ENCODE data around the gene FREY1. TPM values are rescaled to one million over a fixed set of nuclear protein-coding genes. Genes with fewer than 3 reads are reported as not detected.

FREY1 gene
- total RNA-seq: 0.53 TPM
- long read RNA-seq: 0 reads

GRCh38 chr11:45906965-45907611 lies at the start of gene FREY1:
Gene FREY1 (minus strand): TSS chr11:45907271. CDS start chr11:45907245, 26 bp downstream.
- TF ChIP-seq, protein P1, sequence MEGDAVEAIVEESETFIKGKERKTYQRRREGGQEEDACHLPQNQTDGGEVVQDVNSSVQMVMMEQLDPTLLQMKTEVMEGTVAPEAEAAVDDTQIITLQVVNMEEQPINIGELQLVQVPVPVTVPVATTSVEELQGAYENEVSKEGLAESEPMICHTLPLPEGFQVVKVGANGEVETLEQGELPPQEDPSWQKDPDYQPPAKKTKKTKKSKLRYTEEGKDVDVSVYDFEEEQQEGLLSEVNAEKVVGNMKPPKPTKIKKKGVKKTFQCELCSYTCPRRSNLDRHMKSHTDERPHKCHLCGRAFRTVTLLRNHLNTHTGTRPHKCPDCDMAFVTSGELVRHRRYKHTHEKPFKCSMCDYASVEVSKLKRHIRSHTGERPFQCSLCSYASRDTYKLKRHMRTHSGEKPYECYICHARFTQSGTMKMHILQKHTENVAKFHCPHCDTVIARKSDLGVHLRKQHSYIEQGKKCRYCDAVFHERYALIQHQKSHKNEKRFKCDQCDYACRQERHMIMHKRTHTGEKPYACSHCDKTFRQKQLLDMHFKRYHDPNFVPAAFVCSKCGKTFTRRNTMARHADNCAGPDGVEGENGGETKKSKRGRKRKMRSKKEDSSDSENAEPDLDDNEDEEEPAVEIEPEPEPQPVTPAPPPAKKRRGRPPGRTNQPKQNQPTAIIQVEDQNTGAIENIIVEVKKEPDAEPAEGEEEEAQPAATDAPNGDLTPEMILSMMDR (IDR thresholded peaks at IDR 0.05): no peak

GRCh38 chr11:45949992-45950407 lies 42.9 kb upstream of the FREY1 start:
- intact Hi-C loops (cut with DNase I): no loop called here
- DNase-seq: no peak
- Histone ChIP-seq H3K27me3 (ENCODE audit: low read depth) (no peaks in the 10 kb centered on the region), H3K4me3 (no peak overlapping the region), H3K36me3 (peaks cover 84% of the 10 kb centered on the region), H3K4me1 (no peaks in the 10 kb centered on the region), H3K9me3 (no peaks in the 10 kb centered on the region), H3K27ac (no peak overlapping the region)
- TF ChIP-seq, protein P1 (IDR thresholded peaks at IDR 0.05): no peak
- no peak for ATAC-seq

More at GRCh38 chr11:45906965-45907611, at the start of gene FREY1:
- Histone ChIP-seq H3K4me3 (no peak within 1 kb of the TSS), H3K27ac (no peak within 1 kb of the TSS), H3K27me3 (ENCODE audit: low read depth) (no peaks in the 10 kb centered on the region), H3K36me3 (peaks cover 32% of the 10 kb centered on the region), H3K9me3 (no peaks in the 10 kb centered on the region), H3K4me1 (no peaks in the 10 kb centered on the region)
- no peak for DNase-seq
- intact Hi-C loops (cut with DNase I): no loop called here
- no peak for ATAC-seq

- H3K27me3 ChIP-seq (ENCODE audit: low read depth): no peaks in the 10 kb centered on the region
- H3K4me3 ChIP-seq: no peak overlapping the region
- no peak overlapping the region for H3K27ac ChIP-seq
- ATAC-seq (no peak), DNase-seq (no peak)
- H3K9me3 ChIP-seq: no peaks in the 10 kb centered on the region
- TF ChIP-seq, protein P1 (IDR thresholded peaks at IDR 0.05): no peak
- H3K4me1 ChIP-seq: no peaks in the 10 kb centered on the region
- intact Hi-C loops (cut with DNase I): no loop called here
- peaks cover 97% of the 10 kb centered on the region for H3K36me3 ChIP-seq
Measured at GRCh38 chr11:45948356-45948755, 41.3 kb upstream of the FREY1 start.

GRCh38 chr11:45947885-45948284 lies 40.8 kb upstream of the FREY1 start:
- no peaks in the 10 kb centered on the region for H3K9me3 ChIP-seq
- no peaks in the 10 kb centered on the region for H3K27me3 ChIP-seq (ENCODE audit: low read depth)
- no peak overlapping the region for H3K27ac ChIP-seq
- no peak for ATAC-seq
- DNase-seq: no peak
- H3K36me3 ChIP-seq: peaks cover 97% of the 10 kb centered on the region
- TF ChIP-seq, protein P1 (IDR thresholded peaks at IDR 0.05): no peak
- intact Hi-C loops (cut with DNase I): no loop called here
- no peak overlapping the region for H3K4me3 ChIP-seq
- H3K4me1 ChIP-seq: no peaks in the 10 kb centered on the region

GRCh38 chr11:45945397-45945999 lies 38.4 kb upstream of the FREY1 start:
- H3K27ac ChIP-seq: no peak overlapping the region

More at GRCh38 chr11:45945397-45945999, 38.4 kb upstream of the FREY1 start:
- no peaks in the 10 kb centered on the region for H3K27me3 ChIP-seq (ENCODE audit: low read depth)
- intact Hi-C loops (cut with DNase I): no loop called here
- H3K9me3 ChIP-seq: no peaks in the 10 kb centered on the region
- no peaks in the 10 kb centered on the region for H3K4me1 ChIP-seq
- ATAC-seq (no peak), DNase-seq (no peak)
- H3K4me3 ChIP-seq: no peak overlapping the region
- H3K36me3 ChIP-seq: peaks cover 98% of the 10 kb centered on the region
- TF ChIP-seq, protein P1 (IDR thresholded peaks at IDR 0.05): no peak

All from lower lobe of right lung (tissue), 2 donors.